Bronchial epithelial cell (primary cell): ENCODE measurements around the gene KRT74. TPM values are rescaled to one million over a fixed set of nuclear protein-coding genes. Genes with fewer than 3 reads are reported as not detected.
"Not testable (repeated sequence)": the region's sequence is repeated elsewhere in the genome, so short reads cannot be mapped to it uniquely, and the experiment has no call there.

Experiments
- DNase-seq: peaks from one replicate; pipeline ENCODE4 v3.0.0-alpha.2; 2010; ENCODE audit warnings: low read depth
- FAIRE-seq: peaks from 2 replicates; lab custom pipeline; 2011; peaks lifted over from hg19 to GRCh38; lab: Jason Lieb, UNC
- H3K27me3 ChIP-seq: 2 replicates; pipeline ENCODE4 v1.5.1; 2011; ENCODE audit warnings: low read length; ENCODE audit not compliant: control insufficient read depth, insufficient read depth
- H3K36me3 ChIP-seq: 2 replicates; pipeline ENCODE4 v1.5.1; 2011; ENCODE audit warnings: low read length; ENCODE audit not compliant: control insufficient read depth, insufficient read depth
- H3K4me3 ChIP-seq: 2 replicates; pipeline ENCODE4 v1.5.1; 2011; ENCODE audit warnings: mild to moderate bottlenecking, low read depth, low read length, control low read depth
- CTCF ChIP-seq: IDR thresholded peaks from 2 replicates; pipeline ENCODE4 v1.5.1; 2011; ENCODE audit warnings: mild to moderate bottlenecking, moderate library complexity, low read length, control low read depth, inconsistent platforms; ENCODE audit not compliant: insufficient read depth, severe bottlenecking
- total RNA-seq: library from RNA; depleted of rRNA; stranded (reverse); fragments of >200 nt; gene quantifications from 2 replicates; pipeline ENCODE4 v1.2.1, GENCODE V29; 2014

KRT74 gene
- total RNA-seq, 1 donor from 2014 or later = not detected

GRCh38 chr12:52601671-52602070, 28.0 kb upstream of the KRT74 start:
- no peak overlapping the region for H3K4me3 ChIP-seq
- H3K27me3 ChIP-seq = peaks cover 14% of the 10 kb centered on the region
- TF ChIP-seq CTCF = no peak
- FAIRE-seq = no peak
- DNase-seq = no peak
- no peaks in the 10 kb centered on the region for H3K36me3 ChIP-seq

- no peak for FAIRE-seq
- Histone ChIP-seq H3K36me3 (no peaks in the 10 kb centered on the region), H3K4me3 (no peak within 1 kb of the TSS), H3K27me3 (peaks cover 14% of the 10 kb centered on the region)
- DNase-seq = no peak
- no peak for TF ChIP-seq CTCF
Observed at GRCh38 chr12:52600941-52601481, 27.4 kb upstream of the KRT74 start, which contains the start of gene KRT72. TSS of gene KRT72 (minus strand) at chr12:52601463. CDS start at chr12:52601452, 11 bp downstream.

- TF ChIP-seq CTCF = no peak
- Histone ChIP-seq H3K36me3 (no peaks in the 10 kb centered on the region), H3K4me3 (no peak overlapping the region), H3K27me3 (peaks cover 14% of the 10 kb centered on the region)
- DNase-seq (no peak), FAIRE-seq (no peak)
Observed at GRCh38 chr12:52600475-52600874, 26.8 kb upstream of the KRT74 start.

GRCh38 chr12:52600071-52600470, 26.4 kb upstream of the KRT74 start:
- TF ChIP-seq CTCF = no peak
- FAIRE-seq = no peak
- DNase-seq = no peak
- peaks cover 14% of the 10 kb centered on the region for H3K27me3 ChIP-seq
- no peaks in the 10 kb centered on the region for H3K36me3 ChIP-seq
- no peak overlapping the region for H3K4me3 ChIP-seq

- Histone ChIP-seq H3K27me3 (peaks cover 14% of the 10 kb centered on the region), H3K4me3 (no peak overlapping the region), H3K36me3 (no peaks in the 10 kb centered on the region)
- no peak for TF ChIP-seq CTCF
- no peak for FAIRE-seq
- DNase-seq = no peak
Observed at GRCh38 chr12:52598966-52599365, 25.3 kb upstream of the KRT74 start.

GRCh38 chr12:52594237-52594636, 20.6 kb upstream of the KRT74 start:
- not testable (repeated sequence) for FAIRE-seq, DNase-seq, H3K27me3 ChIP-seq, H3K36me3 ChIP-seq, H3K4me3 ChIP-seq
